ENCODE measurements around the gene KLF3.

The KLF3 gene

DNA sequence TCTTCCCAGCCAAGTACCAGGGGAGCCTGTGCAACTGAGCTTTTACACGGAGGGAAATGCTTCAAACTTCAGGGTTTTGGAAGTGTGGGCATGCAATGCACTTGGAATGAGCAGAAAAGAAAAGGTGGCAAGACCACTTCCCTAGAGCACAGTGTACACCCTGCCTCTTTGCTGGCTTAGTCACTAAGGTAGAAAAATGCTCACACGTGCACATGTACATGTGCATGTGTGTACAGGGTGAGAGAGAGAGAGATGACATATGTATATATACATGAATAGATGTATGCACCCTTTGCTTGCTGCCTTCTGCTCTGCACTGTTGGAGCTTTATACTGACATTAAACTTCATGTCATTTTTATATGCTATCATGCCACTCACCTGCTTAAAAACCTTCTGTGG lies 7.9 kb upstream of the KLF3 start:
- no peak for DNase-seq

DNA sequence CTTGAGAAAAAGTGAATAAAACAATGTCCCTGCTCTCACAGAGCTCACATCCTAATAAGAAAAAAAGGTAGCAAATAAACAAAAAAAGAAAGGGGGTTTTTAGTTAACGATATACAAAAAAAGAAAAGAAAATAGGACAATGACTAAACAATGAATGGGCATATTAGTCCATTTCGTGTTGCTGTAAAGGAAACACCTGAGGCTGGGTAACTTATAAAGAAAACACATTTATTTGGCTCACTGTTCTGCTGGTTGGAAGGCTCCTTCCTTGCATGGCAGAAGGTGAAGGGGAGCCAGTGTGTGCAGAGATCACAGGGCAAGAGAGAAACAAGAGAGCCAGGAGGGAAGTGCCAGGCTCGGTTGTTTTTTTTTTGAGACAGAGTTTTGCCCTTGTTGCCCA lies 4.7 kb upstream of the KLF3 start:
- DNase-seq, result no peak

DNA sequence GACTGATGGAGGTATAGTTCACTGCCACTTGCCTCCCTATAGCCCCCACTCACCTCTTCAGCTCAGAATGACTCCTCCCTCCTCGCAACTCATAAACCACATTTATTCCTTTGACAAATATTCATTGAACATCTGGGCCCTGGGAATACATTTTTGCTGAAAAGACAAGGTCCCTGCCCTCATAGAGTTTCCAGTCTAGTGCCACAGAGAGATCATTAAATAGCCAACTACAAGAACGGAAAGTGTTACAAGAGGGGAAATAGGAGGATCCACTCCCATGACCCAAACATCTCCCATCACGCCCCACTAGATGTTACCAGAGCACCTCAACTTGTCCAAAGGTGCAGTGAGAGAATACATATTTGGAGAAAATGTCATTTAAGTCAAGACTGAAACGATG lies 3.2 kb upstream of the KLF3 start:
- no peak for DNase-seq

DNA sequence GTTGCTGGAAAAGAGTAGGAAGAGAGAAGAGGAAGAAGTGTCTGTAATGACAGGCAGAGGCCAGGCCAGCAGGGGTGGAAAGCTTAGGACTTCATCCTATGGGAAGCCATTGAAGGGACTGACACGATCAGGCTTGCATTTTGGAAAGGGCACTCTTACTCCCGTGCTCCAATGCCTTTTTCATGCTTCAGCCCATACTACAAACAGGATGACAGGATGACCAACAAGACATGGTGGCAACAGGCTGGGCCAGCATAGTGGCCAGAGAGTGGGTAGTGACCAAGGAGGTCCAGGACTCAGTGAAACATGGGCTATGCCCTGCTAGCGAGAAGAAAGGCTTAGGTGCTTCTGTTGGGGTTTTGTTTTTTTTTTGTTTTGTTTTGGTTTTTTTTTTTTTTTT lies 2.6 kb upstream of the KLF3 start:
- DNase-seq, result no peak

DNA sequence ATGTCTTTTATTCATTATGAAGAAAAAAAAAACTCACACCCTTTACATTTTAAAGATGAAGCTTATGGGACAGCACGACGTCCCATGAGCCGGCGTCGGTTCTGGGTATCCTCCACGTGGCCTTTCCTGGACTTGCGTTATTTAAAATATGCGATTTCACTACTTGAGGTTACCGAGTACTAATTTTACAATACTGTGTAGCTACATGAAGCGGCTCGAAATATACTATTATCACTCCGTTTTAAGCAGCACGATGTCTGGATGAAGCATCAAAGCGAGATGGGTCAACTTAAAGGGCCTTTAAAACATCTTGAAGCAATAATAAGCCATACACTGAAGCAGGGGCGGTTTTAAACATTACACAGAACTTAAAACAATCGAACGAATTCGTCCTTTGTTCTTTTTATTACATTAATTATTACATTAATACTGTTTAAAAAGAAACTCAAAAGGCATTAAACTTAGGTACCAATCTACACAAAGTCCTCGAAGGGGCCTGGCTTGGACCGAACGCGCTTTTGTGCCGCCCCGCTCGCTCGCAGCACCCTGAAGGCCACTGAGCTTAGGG lies 1.4 kb upstream of the KLF3 start:
- DNase-seq, result no peak

DNA sequence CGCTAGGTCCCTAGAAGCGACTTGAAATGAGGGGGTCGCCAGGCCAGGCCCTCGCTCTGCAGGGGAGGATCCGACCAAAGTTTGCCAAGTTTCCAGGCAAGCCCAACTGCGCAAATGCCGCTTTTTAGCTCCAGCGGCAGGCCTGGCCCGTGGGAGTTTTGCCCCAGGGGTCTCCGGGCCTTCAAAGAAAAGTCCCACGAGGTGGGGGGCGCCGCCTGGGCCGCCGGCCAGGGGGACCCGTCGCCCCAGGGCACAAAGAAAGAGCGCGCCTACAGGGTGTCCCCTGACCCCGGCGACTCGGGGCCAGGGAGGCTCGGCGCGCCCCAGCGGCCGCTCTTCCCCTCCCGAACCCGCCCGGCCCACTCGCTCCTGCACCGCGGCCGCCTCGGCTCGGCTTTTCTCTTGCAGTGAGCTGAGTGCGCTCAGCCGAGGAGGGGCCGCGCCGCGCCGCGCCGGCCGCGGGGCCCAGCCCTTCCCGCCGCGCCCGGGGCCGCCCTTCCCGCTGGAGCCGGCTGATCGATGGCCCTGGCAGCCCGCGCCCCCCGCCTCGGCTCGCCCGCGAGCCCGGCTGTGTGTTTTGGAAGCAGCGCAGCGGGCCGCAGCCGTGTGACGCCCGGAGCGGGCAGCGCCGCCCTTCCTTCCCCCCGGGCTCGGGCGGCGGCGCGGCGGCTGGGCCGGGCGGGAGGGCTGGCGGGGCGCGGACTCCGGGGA lies 754 bp upstream of the KLF3 start:
- peak; percentile 31 to 46 for DNase-seq

DNA sequence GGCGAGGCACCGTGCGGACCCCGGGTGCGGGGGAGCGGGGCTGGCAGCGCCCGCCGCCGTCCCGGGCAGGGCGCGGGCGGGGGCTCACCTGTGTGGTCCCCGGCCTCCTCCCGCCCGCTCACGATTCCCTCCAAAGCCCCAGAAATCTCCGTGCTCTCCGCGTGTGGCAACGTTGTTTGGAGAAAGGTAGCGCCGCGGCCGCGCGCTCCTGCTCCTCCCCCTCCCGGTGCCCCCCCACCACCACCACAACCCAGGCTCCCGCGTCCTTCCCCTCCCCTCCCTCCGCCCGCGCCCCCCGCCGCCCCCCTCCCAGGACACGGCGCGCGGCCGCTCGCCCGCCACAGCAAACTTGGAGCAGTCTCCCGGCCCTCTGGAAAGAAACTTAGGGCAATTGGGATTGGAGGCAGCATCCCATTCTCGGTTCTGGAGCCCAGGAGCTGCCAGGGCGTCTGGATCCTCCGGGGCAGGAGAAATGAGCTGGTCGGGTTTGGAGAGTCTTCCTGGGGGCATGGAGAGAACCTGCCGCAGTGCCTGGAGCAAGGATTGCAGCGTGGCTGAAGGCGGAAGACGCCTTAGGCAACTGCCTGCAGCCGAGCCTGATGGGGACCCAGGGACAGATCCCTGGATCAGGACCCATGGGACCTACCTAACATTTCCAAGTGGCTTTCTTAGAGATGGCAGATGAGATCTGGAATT lies 855 bp downstream of the KLF3 start:
- peak; percentile 48 to 61 for DNase-seq

DNA sequence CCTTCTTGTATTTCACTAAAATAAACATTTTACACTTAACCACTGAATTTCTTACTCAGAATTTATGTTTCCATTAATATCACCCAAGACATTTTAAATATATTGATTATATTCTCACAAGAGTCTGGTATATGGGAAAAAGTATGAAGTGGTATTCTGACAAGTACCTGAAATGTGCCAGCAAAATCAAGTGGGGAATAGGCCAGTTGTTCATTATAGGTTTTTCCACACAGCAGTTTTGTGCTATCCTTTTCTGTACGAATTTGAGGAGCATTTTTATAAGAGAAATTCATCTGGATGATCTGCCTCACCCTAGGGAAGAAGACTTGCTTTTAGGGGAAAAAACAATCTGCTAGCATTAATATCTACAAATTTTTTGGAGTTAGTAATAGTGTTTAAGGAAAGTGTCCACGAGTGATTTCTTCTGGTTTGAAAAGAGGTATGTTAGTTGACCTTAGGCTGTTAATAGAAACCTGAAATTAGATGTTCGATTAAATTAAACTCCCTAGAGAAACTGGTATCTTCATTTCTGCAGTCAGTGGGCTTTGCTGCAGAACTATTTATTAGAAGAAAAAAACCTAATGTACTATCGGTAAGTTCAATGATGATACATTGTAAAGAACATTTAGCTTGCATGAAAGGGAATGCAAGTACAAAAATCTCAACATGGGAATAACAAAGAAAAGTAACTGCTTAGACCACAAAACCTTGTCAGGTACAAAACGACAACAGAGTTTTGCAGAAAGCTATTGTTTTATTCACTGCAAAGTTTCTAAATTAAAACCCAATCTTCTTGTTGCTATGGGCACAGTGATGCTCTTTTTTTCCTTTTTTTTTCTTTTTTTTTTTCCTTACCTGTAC lies 1.8 kb downstream of the KLF3 start:
- no peak for DNase-seq

DNA sequence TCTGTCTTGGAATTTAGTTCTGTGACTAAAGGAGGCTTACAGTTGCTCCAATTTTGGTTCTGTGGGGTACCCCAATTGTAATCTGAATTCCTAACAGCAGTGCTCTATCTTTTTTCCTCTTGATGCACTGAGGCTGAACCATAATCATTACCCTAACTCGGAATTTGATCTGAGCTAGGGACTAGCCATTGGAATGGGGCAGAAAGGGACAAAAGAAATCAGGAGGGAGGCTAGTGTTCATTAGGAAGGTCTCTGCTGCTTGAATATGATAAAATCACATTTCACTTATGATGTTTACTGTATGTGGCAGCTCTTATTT lies 2.7 kb downstream of the KLF3 start:
- DNase-seq, result peak in 1 of 2 experiments; percentile 72

DNA sequence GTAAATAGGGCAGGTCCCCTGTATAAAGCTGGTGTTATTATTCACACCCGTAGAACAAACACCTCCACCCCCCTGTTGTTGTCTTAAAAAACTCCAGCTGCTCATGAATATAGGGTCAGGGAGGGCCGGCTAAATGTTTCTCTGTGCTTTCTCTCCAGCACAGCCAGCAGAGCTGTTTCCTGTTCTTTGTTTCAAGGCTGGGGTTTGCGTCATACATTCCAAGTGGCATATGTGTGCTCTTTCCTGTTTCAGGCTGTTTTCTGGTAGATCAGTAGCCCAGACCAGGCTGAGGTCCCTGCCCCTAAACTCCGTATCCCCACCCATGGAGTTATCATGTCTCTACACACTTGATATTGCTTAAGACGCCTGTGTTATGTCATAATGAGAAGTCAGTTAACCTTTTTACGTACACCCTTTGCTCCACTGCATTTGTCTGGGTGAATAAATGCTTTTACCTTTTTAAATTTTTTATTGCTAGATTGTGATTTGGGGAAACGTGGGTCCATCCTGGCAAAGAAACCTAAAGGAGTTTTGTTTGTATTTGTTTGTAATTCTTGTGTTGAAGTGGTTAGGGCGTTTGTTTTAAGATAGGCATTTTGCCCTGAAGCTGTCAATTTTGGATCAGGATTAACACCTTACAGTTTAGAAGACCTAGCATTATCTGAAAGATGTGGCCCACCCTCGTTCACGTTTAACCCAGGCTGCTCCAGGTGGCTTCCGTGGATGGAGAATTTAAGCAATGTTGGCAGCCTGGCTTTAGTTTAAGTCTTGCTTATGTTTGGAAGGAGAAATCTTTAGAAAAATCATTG lies 3.3 kb downstream of the KLF3 start:
- peak; percentile 97 to 98 for DNase-seq

DNA sequence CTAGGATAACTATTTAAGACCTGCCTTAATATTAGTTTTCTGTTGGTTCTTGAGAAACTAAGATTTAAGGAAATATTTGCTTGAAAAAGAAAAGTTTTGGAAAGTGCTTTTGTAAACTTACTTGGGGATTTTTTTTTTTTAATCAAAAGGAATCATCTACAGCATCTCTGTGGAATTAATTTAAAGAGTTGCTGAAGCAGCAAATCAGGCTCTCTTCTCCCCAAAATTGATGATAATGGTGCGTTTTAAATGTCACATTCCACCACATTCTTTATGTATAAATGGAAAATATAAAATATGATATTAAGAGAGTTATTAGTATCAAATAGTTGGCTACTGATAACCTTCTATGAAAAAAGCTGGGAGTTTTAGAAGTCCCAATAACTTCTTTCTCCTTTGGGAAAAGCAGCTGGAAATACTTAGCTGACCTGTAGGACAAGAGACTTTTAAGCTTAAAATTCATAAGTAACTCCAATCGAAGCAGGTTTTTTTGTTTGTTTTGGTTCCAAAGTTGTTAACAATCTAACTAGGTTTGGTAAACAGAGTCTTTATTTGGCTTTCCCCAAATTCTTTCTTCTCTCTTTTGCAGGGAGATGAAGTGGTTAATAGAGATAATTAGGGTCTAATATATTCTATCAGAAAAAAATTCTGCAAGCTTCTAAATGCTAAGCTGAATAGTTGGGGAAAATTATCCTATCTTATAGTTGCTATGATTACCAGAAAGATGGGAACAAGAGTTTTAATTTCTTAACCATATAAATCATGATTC lies 4.4 kb downstream of the KLF3 start:
- DNase-seq, result no peak

DNA sequence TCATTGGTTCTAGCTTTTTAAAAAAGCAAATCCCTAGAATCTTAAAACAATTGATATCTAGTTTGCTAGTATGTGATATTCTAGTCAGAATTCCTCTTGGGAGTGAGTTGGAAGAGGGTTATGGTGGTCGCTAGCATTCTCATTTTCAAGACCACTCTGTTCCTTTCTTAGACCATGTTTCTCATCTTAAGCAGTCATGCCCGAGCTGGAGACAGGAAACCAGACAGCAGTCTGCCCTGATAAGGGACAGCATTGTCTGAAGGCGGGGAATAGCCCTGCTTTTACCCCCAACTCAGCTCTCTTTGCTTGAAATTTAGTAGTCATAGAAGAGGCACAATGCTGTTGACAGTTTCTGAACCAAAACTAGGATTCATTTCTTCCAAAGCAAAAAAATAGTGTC lies 5.2 kb downstream of the KLF3 start:
- peak; percentile 25 to 41 for DNase-seq

DNA sequence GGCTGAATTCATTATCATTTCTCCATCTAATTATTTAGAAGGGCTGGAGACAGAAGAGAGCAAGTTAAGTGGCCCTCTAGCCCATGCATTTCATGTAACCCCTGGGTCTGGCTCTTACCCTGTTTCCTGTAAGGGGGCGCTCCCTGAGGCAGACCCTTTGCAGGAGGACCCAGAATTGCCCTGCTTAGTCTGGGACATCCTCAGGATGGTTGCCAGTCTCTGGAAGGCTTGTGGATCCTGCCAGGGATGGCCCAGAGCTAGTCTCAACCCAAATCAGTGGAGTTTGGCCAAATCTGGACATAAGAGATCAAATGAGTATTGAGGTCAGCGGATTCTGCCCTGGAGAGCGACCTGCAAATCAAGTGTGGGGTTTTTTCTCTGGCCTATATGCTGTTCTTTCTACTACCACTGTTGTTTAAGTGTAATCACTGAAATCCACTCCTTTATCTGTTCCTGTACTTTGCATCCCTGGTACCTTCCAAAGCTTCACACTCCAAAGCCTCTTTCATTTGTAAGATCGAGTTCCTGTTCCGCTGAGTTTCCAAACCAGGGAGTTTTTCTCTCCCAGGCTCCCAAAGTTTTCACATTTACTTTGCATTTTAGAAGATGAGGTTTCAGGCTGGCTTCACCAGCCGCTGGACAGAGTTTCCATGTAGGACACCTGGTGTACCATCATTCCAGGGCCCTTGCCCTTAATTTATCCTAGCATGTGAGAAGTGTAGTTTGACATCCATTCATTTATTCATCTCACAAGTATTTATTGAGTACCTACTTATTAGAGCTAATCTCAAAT lies 6.3 kb downstream of the KLF3 start:
- DNase-seq, result no peak

DNA sequence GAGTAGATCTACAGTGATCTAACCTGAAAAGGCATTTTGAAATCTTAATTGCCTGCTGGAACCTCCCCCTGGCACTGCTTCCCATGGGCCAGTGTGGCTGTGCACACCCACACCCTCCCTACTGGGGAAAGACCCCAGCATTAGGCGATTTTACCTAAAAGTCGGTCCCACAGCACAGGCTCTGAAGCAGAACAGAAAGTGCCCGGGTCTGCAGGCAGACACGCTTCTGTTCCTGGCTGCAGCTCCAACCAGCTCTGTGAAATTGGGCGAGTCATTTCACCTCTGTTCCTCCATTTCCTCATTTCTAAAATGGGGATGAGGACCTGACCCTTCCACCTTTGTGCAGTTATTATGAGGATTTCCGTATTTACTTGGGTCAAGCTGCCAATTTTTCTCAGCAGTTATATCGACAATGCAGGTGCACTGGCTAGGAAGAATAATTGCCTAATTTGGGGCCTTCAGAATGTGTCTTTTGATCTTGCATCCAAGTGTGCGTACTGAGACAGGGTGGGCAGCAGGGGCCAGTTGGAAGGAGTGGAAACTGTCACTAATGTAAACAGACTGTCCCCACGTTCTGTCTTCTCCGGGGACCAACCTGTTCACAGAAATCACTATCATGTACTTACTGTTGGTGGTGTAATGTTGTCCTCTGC lies 7.1 kb downstream of the KLF3 start:
- no peak for DNase-seq

DNA sequence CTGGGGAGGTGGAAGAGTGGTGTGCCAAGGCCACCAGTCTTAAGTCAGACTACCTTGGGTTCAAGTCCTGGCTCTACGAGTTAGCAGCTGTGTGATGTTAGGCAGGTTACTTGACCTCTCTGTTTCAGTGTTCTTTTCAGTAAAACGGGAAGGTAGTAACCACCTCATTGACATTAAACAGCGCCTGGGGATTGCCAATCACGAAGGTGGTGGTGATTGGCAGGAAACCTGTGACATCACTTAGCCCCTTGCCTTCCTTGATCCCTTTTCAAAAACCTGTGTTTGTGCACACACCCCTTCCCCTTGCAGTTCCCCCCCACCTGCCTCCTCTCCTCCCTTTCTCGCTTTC lies 7.6 kb downstream of the KLF3 start:
- no peak for DNase-seq

DNA sequence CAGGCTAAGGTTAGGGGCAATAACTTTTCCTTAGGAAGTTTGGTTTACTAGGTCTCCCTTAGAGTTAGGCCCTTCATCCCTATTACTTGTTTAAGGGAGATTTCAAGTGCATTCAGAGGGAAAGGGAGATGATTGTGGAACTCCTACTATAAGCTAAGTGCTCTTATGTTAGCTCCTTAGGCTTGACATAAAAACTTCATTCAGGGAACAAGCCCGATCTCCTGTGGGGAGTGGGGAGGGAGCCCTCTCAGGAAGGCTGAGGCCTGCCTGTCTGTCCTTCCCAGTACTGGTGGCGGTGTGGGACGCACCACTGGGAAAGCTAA lies 8.0 kb downstream of the KLF3 start:
- no peak for DNase-seq

DNA sequence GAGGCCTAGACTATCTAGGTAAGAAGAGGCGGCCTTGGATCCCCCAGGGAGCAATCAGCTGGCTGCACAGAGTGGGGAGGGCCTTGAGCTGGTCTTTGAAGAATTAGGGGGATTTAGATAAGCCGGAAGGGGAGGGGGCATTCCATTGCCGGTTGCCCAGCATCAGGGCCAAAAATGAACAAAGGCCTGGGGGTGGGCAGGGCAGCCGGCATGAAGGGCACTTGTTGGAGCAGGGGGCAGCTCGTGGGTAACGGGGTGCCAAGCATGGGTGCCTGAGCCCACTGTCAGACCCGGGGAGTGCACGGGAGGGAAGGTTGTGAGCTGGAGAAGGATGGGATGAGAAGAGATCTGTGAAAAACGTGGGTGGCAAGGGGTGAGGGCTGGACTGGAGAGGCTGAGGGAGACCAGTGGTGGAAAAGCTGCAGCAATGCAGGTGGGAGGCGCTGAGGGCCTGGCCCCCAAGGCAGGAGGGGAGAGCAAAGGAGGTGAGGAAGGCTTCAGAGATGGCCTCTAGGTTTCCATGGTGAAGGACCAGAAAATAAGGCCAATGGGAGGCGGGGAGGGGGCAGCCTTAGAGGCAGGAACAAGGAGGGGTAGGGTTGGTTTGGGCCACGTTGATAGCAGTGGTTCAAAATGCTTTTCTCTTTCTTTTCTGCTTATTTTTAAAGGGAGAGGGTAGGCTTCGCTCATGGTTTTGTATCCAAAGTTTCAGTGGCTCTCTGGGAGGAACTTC lies 8.6 kb downstream of the KLF3 start:
- DNase-seq, result no peak

DNA sequence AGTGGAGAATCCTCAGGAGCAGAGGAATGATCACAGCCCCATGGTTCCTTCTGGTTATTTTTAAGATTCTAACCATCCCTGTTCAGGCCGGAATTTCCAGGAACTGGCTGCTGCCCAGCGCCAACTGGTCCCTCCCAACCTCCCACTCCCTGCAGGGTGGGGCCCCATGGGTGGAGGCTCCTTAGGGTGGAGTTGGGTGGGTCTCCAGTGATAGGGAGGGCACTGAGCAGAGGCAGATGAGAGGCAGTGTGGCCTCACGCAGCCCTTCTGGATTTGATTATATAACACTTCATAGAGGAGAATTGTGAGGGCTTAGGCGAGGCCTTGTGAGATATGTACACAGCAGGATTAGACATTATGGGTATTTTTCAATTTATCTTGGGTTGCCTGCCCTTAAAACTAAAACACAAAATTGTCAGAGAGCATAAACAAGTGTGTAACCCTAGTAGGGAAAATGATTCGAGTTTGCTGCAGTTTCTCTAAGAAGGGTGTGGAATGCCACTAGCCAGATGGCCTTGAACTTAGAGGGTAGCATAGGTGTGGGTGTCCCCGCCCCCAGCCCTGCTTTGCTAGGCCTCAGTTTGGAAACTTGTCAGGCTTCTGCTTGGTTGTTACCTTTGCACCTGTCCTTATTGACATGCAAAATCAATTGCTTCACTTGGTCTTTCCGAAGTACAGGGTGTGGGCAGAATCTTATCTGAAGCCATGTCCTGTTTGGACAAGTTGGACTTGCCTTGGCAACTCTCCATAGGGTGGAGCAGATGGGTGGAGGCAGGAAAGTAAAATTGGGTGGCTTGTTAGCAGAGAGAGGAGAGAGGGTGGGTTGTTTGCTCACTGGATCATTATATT lies 9.4 kb downstream of the KLF3 start:
- DNase-seq, result no peak

Measured in Kasumi-1 (cell line).